PFSK-1 (cell line): ENCODE data around the gene SCAMP5.

Experiments used
- POLR2AphosphoS5 ChIP-seq: IDR thresholded peaks from 2 replicates; pipeline ENCODE4 v1.6.1; 2012; ENCODE audit warnings: low read depth, mild to moderate bottlenecking, control low read depth, low read length, moderate library complexity
- TAF1 ChIP-seq: IDR thresholded peaks from 2 replicates; pipeline ENCODE4 v1.6.1; 2012; ENCODE audit warnings: low read length, control low read depth, borderline replicate concordance; ENCODE audit not compliant: insufficient read depth

DNA sequence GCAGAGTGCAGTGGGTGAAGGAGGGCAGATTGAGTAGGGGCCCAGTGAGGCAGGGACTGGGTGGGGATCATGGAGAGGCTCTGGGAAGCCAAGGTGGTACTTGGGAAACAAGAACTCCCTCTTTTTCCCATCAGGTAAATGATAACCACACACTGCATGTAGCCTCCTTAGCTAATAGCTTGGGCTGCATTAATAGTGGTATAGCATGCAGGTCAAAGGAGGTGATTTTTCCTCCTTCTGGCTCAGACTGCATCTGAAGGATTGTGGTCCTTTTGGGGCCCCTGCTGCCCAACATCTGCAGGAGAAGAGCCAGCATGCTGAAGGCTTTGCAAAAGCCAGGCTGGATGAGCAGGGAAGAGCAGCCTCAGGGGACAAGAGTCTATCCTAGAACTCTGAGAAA is 73.4 kb downstream of the SCAMP5 start:
- TF ChIP-seq POLR2AphosphoS5 (no peak), TAF1 (no peak)
